ENCODE measurements around the gene SULT1E1. TPM values are rescaled to one million over a fixed set of nuclear protein-coding genes. Genes with fewer than 3 reads are reported as not detected.
"Not testable (repeated sequence)": the region's sequence is repeated elsewhere in the genome, so short reads cannot be mapped to it uniquely, and the experiment has no call there.

Gene SULT1E1
- total RNA-seq, 1 donor from 2014 or later = not detected

DNA sequence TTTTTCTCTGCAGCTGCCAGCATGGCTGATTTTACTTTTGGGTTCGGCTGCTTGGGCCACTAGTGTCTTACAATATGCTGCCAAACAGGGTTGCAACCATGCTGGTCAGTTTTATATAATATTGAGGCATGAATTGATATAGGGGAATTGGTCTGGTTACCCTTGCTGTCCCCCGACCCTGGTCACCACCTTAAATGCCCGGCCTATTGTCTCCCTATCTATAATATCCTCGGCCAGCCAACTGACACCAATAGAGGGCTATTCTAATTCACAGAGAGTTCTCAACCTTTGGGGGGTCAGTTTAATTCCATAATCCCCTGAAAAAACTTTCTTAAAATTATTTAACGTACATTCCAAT is 28.7 kb downstream of the SULT1E1 start:
- no peaks in the 10 kb centered on the region for H3K36me3 Mint-ChIP-seq (ENCODE audit: low read depth, unreplicated experiment)
- peaks cover 6% of the 10 kb centered on the region for H3K4me1 Mint-ChIP-seq (ENCODE audit: unreplicated experiment)
- no peak for TF ChIP-seq CTCF (IDR thresholded peaks at IDR 0.05; ENCODE audit: unreplicated experiment)
- H3K27ac Mint-ChIP-seq (ENCODE audit: unreplicated experiment) = no peak overlapping the region
- peak overlapping the region; percentile 38 for H3K4me3 Mint-ChIP-seq (ENCODE audit: unreplicated experiment)
- peaks cover 4% of the 10 kb centered on the region for H3K27me3 Mint-ChIP-seq (ENCODE audit: unreplicated experiment)
- H3K9me3 Mint-ChIP-seq (ENCODE audit: unreplicated experiment) = no peaks in the 10 kb centered on the region
- no peak for DNase-seq (ENCODE audit: low spot score)

DNA sequence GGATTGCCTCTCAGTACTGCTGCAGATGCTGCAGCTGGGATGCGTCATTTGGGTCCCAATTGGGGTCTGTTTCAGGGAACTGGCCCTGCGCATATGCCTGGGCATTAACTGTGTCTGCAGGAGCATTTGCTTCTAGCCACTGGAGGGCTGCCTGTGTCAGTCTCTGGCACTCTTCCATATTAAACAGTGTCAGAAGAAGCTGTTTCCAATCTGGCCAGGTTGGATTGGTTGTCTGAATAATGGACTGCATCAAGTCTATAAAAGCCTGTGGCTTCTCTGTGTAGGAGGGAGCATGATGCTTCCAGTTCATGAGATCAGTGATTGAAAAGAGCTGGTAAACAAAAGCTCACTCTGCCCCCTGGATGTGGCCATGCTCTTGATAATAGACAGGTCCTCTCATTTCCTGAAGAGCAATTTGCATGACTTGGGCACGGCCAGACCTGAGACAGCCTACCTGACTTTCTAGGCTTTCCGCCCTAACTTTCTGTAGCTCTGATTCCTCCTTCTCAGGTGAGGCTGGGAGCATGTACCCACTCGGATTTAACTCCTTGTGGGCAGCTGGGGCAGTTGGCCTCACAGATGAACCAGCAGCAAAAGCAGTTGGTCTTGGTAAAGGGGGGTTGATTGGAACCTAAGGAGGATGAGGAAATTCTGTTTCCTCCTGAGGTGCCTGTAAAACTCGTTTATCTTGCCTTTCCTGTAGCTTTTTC is 29.2 kb downstream of the SULT1E1 start:
- no peaks in the 10 kb centered on the region for H3K36me3 Mint-ChIP-seq (ENCODE audit: low read depth, unreplicated experiment)
- H3K9me3 Mint-ChIP-seq (ENCODE audit: unreplicated experiment) = no peaks in the 10 kb centered on the region
- H3K27ac Mint-ChIP-seq (ENCODE audit: unreplicated experiment) = no peak overlapping the region
- H3K27me3 Mint-ChIP-seq (ENCODE audit: unreplicated experiment) = peaks cover 4% of the 10 kb centered on the region
- no peak for DNase-seq (ENCODE audit: low spot score)
- H3K4me3 Mint-ChIP-seq (ENCODE audit: unreplicated experiment) = no peak overlapping the region
- H3K4me1 Mint-ChIP-seq (ENCODE audit: unreplicated experiment) = peaks cover 6% of the 10 kb centered on the region
- no peak for TF ChIP-seq CTCF (IDR thresholded peaks at IDR 0.05; ENCODE audit: unreplicated experiment)

- Mint-ChIP-seq H3K4me3 (ENCODE audit: unreplicated experiment) (no peak overlapping the region), H3K4me1 (ENCODE audit: unreplicated experiment) (peaks cover 6% of the 10 kb centered on the region), H3K36me3 (ENCODE audit: low read depth, unreplicated experiment) (no peaks in the 10 kb centered on the region), H3K27ac (ENCODE audit: unreplicated experiment) (no peak overlapping the region), H3K27me3 (ENCODE audit: unreplicated experiment) (peaks cover 4% of the 10 kb centered on the region), H3K9me3 (ENCODE audit: unreplicated experiment) (no peaks in the 10 kb centered on the region)
- no peak for DNase-seq (ENCODE audit: low spot score)
- TF ChIP-seq CTCF (IDR thresholded peaks at IDR 0.05; ENCODE audit: unreplicated experiment) = no peak
Observed at GRCh38 chr4:69830192-69830559, 29.8 kb downstream of the SULT1E1 start.

DNA sequence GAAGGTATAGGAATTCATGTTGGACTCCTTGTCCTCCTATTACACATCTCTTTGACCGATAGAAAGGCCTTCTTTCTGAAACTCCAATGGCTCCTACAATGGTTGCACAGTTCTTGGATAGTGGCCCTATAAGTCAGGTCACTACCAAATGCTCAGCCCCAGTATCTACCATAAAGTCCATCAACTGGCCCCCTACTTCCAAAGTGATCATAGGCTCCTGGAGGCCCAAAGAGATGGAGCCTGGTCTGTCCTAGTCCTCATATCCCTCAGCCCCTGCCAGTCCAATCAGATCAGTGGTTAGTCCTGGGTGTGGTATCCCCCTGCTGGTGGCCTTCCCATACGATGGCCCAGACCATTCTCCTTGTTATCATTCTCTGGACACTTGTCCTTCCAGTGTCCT is 30.3 kb downstream of the SULT1E1 start:
- no peak for DNase-seq (ENCODE audit: low spot score)
- Mint-ChIP-seq H3K27me3 (ENCODE audit: unreplicated experiment) (peaks cover 4% of the 10 kb centered on the region), H3K4me3 (ENCODE audit: unreplicated experiment) (no peak overlapping the region), H3K4me1 (ENCODE audit: unreplicated experiment) (peaks cover 6% of the 10 kb centered on the region), H3K27ac (ENCODE audit: unreplicated experiment) (no peak overlapping the region), H3K36me3 (ENCODE audit: low read depth, unreplicated experiment) (no peaks in the 10 kb centered on the region), H3K9me3 (ENCODE audit: unreplicated experiment) (no peaks in the 10 kb centered on the region)
- TF ChIP-seq CTCF (IDR thresholded peaks at IDR 0.05; ENCODE audit: unreplicated experiment) = no peak

- Mint-ChIP-seq H3K4me3 (ENCODE audit: unreplicated experiment) (no peak overlapping the region), H3K4me1 (ENCODE audit: unreplicated experiment) (peaks cover 6% of the 10 kb centered on the region), H3K27ac (ENCODE audit: unreplicated experiment) (no peak overlapping the region), H3K36me3 (ENCODE audit: low read depth, unreplicated experiment) (no peaks in the 10 kb centered on the region), H3K9me3 (ENCODE audit: unreplicated experiment) (no peaks in the 10 kb centered on the region), H3K27me3 (ENCODE audit: unreplicated experiment) (peaks cover 4% of the 10 kb centered on the region)
- no peak for DNase-seq (ENCODE audit: low spot score)
- TF ChIP-seq CTCF (IDR thresholded peaks at IDR 0.05; ENCODE audit: unreplicated experiment) = no peak
Observed at GRCh38 chr4:69828828-69829227, 31.1 kb downstream of the SULT1E1 start.

DNA sequence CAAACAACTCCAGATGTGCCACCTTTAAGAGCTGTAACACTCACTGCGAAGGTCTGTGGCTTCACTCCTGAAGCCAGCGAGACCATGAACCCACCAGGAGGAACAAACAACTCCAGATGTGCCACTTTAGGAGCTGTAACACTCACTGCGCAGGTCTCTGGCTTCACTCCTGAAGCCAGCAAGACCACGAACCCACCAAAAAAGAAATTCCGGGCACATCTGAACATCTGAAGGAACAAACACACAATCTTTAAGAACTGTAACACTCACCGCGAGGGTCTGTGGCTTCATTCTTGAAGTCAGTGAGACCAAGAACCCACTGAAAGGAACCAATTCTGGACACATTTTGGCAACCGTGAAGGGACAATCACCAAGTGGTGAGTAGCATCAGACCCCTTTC is 34.9 kb downstream of the SULT1E1 start:
- not testable (repeated sequence) for H3K9me3 Mint-ChIP-seq (ENCODE audit: unreplicated experiment); H3K4me3 Mint-ChIP-seq (ENCODE audit: unreplicated experiment); DNase-seq (ENCODE audit: low spot score); H3K27ac Mint-ChIP-seq (ENCODE audit: unreplicated experiment); H3K4me1 Mint-ChIP-seq (ENCODE audit: unreplicated experiment); H3K27me3 Mint-ChIP-seq (ENCODE audit: unreplicated experiment); H3K36me3 Mint-ChIP-seq (ENCODE audit: low read depth, unreplicated experiment)
